DMS53 treated with DMSO at 0.1 percent for 48 hours (cell line): ENCODE measurements around the gene KLHL40.

Experiments
- DNase-seq: peaks from one replicate; lab custom pipeline; 2025; ENCODE audit not compliant: unreplicated experiment; lab: John Stamatoyannopoulos, UW

KLHL40 gene

GRCh38 chr3:42685363-42685881, at the start of gene KLHL40:
KLHL40 (plus strand) TSS chr3:42685537; CDS start chr3:42685619, 82 bp downstream.
- DNase-seq, result no peak

DNA sequence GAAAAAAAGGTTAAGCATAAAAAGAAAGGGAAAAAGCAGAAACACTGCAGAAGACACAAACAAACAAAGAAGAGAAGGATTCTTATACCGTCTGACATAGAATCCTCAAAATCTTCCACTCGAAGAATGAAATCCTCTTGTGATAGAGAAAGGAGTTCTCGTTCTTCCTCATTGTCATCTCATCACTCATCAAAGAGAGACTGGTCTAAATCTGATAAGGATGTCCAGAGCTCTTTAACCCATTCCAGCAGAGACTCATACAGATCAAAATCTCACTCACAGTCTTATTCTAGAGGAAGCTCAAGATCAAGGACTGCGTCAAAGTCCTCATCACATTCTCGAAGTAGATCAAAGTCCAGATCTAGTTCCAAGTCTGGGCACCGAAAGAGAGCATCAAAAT, 48.3 kb upstream of the KLHL40 start:
- no peak for DNase-seq

DNA sequence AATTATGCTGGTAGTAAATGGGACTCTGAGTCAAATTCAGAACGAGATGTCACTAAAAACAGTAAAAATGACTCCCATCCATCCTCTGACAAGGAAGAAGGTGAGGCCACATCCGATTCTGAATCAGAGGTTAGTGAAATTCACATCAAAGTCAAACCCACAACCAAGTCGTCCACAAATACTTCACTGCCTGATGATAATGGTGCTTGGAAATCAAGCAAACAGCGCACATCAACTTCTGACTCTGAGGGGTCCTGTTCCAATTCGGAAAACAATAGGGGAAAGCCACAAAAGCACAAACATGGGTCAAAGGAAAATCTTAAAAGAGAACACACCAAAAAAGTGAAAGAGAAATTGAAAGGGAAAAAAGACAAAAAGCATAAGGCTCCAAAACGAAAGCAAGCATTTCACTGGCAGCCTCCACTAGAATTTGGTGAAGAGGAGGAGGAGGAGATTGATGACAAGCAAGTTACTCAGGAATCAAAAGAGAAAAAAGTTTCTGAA, 46.9 kb upstream of the KLHL40 start:
- DNase-seq, result no peak

DNA sequence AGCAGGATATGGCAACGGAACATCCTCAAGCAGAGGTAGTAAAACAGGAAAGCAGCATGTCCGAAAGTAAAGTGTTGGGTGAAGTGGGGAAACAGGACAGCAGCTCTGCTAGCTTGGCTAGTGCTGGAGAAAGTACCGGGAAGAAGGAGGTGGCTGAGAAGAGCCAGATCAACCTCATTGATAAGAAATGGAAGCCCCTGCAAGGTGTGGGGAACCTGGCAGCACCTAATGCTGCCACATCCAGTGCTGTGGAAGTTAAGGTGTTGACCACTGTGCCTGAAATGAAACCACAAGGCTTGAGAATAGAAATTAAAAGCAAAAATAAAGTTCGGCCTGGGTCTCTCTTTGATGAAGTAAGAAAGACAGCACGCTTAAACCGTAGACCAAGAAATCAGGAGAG, 46.1 kb upstream of the KLHL40 start:
- no peak for DNase-seq

- DNase-seq, result no peak
Observed at GRCh38 chr3:42640129-42640528, 45.2 kb upstream of the KLHL40 start.

- DNase-seq, result no peak
Observed at GRCh38 chr3:42640771-42641370, 44.5 kb upstream of the KLHL40 start.

DNA sequence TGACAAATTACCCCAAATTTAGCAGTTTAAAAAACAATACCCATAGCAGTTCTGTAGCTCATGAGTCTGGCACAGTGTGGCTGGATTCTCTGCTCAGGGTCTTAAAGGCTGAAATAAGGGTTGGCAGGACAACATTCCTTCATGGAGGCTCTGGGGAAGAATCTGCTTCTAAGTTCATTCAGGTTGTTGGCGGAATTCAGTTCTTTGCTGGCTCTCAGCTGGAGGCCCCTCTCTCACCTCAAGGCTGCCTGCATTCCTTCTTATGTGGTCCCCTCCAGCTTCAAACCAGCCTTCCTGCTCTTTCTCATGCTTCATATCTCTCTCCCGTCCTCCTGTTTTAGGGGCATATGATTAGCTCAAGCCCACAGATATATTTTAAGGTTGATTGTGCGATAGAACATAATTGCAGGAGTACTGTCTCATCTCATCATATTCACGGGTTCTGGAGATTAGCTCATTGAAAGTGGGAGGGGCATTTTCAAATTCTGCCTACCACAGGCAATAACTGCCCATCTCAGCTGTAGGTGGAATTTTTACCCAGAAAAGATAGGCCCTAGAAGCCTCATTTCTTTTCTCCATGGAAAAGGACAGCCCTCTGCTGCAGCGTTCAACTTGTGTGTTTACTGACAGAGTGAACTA, 37.4 kb upstream of the KLHL40 start:
- no peak for DNase-seq

- no peak for DNase-seq
Observed at GRCh38 chr3:42649006-42649405, 36.3 kb upstream of the KLHL40 start.

DNA sequence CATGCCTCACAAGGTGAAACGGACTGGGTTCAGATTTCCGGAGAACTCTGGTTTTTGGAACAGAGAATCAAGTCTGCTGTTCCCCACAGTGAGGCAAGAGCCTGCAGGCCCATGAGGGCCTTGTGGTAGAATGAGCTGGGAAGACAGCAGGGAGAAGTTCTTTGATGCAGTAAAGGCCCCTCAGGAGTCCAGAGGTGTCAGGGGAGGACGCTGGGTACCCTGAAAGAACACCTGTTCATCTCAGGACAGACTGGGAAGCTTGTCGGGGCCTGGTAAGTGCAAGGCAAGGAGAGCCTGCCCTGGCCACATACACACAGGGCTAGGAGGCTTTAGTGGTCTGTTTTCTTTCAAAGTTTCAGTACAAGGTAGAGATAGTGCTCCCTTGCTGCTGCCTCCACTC, 35.6 kb upstream of the KLHL40 start:
- no peak for DNase-seq

DNA sequence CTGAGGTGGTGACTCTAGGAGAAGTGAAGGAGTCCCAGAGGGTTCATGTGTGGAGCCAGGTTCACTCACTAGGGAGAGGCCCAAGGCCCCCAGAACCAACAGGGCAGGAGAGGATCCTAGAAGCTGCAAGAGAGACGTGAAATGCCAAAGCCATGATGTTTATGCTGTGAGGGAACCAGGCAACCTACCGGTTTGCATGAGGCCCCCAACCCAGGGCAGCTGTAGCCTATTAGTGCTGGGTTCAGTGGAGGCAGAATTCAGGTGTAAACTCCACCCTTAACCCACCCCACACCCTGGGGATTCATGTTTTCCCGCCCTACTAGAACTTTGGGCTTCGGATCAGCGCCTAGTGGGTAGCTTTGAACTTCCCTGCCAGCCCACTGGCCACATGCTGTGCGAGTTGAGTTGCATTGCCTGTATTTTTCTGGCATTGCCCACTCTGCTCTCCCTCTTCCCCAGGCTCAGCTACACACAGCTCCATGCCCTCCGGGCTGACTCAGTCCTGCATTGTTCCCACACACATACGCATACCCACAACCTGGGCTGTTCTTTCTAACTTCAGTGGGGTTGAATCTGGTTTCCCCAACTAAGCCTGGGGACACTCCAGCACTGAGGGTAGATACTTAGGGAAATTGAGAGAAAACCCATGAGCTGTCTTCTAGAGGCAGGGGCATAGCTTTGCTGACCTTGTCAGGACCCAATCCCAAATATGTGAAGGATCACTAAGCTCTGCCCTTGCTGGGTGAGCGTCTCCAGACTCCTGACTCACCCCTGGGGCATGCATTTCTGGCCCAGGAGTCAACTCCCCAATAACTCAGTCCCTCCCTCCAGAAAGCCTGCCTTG, 33.9 kb upstream of the KLHL40 start:
- no peak for DNase-seq

GRCh38 chr3:42652251-42652610, 33.1 kb upstream of the KLHL40 start:
- DNase-seq, result no peak

GRCh38 chr3:42652611-42653302, 32.6 kb upstream of the KLHL40 start:
- peak; percentile 10 for DNase-seq

- DNase-seq, result no peak
Observed at GRCh38 chr3:42653303-42653559, 32.1 kb upstream of the KLHL40 start.

DNA sequence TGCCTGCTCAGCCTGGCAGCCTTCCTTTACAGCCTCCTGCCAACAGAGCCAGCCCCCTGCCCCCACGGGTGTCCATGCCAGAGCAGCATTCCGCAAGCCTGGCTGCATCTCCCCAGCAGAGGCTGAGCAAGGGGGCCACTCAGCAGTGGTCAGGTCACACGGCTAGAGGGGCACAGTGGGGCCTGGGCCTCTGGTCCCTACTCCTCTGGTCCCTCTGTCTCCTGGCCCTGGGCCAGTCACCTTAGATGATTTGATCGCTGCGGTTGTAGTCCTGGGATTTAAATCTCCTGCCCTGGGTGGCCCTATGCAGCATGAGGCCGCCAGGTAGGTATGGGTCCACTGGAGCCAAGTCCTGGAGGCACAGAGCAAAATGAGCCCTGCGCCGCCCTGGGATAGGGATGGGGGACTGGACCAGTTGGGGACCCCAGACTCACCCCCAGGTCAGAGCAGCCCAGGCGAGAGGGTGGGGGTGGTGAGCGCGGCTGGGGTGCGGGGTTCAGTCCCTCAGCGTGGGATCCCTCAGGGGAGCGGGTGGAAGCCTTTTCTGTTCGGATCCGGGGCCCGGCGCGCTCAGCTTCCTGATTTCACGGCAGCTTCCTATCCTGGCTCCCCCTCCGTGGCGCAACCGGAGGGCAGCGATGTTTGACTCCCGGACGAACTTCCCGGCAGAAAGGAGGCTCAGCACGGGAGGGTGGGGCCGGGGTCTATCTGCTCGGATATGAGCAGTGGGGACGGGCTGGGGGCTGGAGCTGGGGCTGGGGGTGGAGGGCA, 31.6 kb upstream of the KLHL40 start, which contains the start of gene ZBTB47:
Gene ZBTB47 (plus strand): TSS at position 138 of the 771 bp plus-strand sequence. CDS start 4,659 bp downstream, outside the sequence.
- DNase-seq, result no peak

DNA sequence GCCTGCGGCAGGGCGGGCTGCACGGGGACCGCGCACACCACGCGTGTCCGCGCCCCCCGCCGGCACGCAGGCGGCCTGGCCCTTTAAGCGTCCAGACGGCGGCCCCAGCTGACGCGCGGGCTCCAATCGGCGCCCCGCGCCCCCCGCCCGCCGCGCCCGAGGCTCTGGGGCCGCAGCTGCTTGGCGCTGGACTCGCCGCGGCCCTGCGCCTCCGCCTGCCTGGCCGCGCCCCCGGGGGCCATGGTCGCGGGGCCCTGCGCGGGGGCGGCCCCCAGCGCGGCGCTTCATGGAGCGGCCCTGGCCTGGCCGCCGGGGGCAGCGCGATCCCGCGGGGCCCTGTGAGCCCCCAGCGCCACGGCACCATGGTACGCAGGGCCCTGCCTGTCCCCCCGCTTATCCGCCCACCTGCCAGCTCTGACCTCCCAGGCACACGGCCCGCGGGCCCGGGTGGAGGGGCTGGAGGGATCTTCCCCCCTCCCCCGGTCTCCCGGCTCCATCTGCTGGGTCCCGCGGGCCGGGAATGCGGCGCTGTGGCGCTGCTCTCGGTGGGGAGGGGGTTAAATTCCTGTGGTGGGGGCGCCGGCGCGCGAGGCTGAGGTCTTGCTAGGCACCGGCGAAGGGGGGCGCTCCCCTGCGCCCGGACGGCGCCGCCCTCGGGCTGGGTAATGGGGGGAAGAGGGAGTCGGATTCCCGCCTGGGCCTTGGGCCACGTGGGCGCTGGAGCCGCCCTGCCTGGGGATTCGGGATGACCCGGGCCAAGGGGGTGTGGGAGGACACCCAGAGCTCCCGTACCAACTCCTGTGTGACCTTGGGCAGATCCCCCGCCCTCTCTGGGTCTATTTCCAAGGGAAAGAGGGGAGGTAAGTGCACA, 30.8 kb upstream of the KLHL40 start:
- DNase-seq, result no peak

DNA sequence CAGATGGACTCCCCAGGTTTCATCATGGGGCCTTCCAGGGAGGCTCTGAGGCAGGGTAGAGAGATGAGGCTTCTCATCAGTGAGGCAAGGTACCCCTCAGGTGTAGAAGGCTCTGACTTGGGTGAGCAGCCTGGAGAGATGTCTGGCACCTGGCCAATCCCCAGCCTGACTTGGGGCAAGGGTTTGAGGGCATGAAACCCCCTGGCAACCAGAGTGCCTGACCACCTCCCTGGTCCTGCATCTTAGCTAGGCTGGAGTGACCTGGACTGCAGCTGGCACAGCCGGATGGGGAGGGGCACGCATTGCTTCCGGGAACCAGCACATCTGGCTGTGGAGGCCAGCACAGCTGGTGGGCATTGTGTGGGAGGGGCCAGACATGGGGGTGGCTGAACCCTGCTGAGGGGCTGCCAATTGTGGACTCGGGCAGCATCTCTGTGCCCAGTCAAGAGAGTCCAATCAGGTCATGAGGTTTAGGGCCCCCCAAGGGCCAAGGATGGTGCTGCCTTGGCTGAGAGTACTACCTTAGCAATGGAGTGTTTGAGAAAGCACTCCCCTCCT, 29.9 kb upstream of the KLHL40 start:
- DNase-seq, result no peak

DNA sequence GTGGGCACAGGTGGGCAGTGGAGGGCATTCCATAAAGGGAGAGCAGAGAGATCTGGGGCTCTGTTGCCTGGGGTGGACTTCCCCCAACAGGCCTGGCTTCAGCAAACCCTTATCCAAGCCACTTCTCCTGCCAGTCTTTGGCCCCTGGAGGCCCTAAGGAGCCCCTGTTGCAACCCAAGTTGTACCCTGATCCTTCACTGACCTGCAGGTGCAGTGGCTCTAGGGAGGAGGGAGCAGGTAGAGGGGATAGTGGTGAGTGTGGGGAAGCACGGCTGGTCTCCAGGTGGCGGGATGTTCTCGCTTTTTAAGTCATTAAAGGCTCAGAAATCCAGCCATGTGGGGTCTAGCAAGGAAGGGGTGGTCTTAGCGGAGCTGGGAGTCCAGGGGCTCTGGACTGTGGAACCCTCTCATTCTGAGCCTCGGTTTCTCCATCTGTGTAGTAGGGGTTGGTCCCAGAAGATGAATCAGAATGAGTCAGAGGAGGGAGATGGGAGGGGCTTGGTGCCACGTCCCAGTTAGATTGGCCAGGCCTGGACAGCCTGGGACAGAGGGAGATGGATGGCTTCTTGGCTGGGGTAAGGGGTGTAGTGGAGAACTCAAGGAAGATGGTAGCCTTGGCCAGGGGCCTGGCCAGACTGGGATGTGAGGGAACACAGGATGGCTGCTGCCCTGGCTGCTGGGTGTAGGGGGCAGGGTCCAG, 29.2 kb upstream of the KLHL40 start:
- DNase-seq, result no peak

GRCh38 chr3:42656680-42657610, 28.4 kb upstream of the KLHL40 start:
- DNase-seq, result no peak
